Mucosa of stomach (tissue), 1 donor: ENCODE measurements around the gene C19orf38.

Experiments used
- H3K27me3 ChIP-seq: one replicate; pipeline ENCODE4 v1.7.0; 2013; ENCODE audit warnings: mild to moderate bottlenecking, low read length; ENCODE audit not compliant: control insufficient read depth, insufficient read depth
- H3K36me3 ChIP-seq: one replicate; pipeline ENCODE4 v1.7.0; 2013; ENCODE audit warnings: low read length; ENCODE audit not compliant: control insufficient read depth, insufficient read depth
- H3K4me1 ChIP-seq: one replicate; pipeline ENCODE4 v1.7.0; 2013; ENCODE audit warnings: mild to moderate bottlenecking, low read length; ENCODE audit not compliant: control insufficient read depth, insufficient read depth
- H3K4me3 ChIP-seq: one replicate; pipeline ENCODE4 v1.7.0; 2013; ENCODE audit warnings: low read length
- H3K9ac ChIP-seq: one replicate; pipeline ENCODE4 v1.7.0; 2013; ENCODE audit warnings: mild to moderate bottlenecking, low read length, moderate library complexity
- H3K9me3 ChIP-seq: one replicate; pipeline ENCODE4 v1.7.0; 2013; ENCODE audit warnings: mild to moderate bottlenecking, low read length, moderate library complexity; ENCODE audit not compliant: control insufficient read depth
- donor health status: Pancreatic carcinoma.

C19orf38 gene

GRCh38 chr19:10891405-10892086 is 43.3 kb downstream of the C19orf38 start:
- no peaks in the 10 kb centered on the region for H3K36me3 ChIP-seq
- H3K4me3 ChIP-seq: no peak overlapping the region
- H3K9ac ChIP-seq: peak overlapping the region; percentile 10
- peaks cover 20% of the 10 kb centered on the region for H3K4me1 ChIP-seq
- no peaks in the 10 kb centered on the region for H3K9me3 ChIP-seq
- no peaks in the 10 kb centered on the region for H3K27me3 ChIP-seq

GRCh38 chr19:10892256-10892655 is 44.0 kb downstream of the C19orf38 start:
- H3K27me3 ChIP-seq: no peaks in the 10 kb centered on the region
- H3K4me3 ChIP-seq: no peak overlapping the region
- H3K4me1 ChIP-seq: peaks cover 27% of the 10 kb centered on the region
- H3K9me3 ChIP-seq: no peaks in the 10 kb centered on the region
- no peak overlapping the region for H3K9ac ChIP-seq
- no peaks in the 10 kb centered on the region for H3K36me3 ChIP-seq

- H3K36me3 ChIP-seq: no peaks in the 10 kb centered on the region
- peaks cover 39% of the 10 kb centered on the region for H3K4me1 ChIP-seq
- H3K9me3 ChIP-seq: no peaks in the 10 kb centered on the region
- no peaks in the 10 kb centered on the region for H3K27me3 ChIP-seq
- H3K9ac ChIP-seq: no peak overlapping the region
- no peak overlapping the region for H3K4me3 ChIP-seq
These were observed 46.6 kb downstream of the C19orf38 start for GRCh38 chr19:10894911-10895213.

DNA sequence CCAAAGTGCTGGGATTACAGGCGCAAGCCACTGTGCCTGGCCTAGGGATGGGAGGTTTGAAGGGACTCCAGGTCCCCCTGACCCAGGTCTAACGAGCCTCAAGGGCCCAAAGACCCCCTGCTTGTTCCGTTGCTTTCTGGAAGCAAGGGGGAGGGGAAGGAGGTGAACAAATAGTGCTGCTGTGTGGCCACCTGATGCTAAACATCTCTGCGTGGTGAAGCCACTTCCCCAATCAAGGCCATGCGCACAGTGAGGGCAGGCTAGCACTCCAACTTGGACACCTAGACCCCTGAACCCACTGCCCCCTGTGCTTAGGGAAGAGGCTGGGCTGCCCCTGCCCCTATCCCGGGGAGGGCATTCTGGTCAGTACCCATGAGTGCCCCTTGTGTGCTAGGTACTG is 47.1 kb downstream of the C19orf38 start:
- Histone ChIP-seq H3K4me3 (no peak overlapping the region), H3K27me3 (no peaks in the 10 kb centered on the region), H3K9ac (no peak overlapping the region), H3K36me3 (no peaks in the 10 kb centered on the region), H3K4me1 (peaks cover 44% of the 10 kb centered on the region), H3K9me3 (no peaks in the 10 kb centered on the region)

- H3K9me3 ChIP-seq: no peaks in the 10 kb centered on the region
- peaks cover 43% of the 10 kb centered on the region for H3K4me1 ChIP-seq
- H3K27me3 ChIP-seq: no peaks in the 10 kb centered on the region
- H3K36me3 ChIP-seq: no peaks in the 10 kb centered on the region
- no peak overlapping the region for H3K4me3 ChIP-seq
- no peak overlapping the region for H3K9ac ChIP-seq
These were observed 47.7 kb downstream of the C19orf38 start for GRCh38 chr19:10895920-10896319.

- Histone ChIP-seq H3K36me3 (no peaks in the 10 kb centered on the region), H3K4me3 (no peak overlapping the region), H3K9ac (peak overlapping the region; percentile 39), H3K9me3 (no peaks in the 10 kb centered on the region), H3K4me1 (peaks cover 46% of the 10 kb centered on the region), H3K27me3 (no peaks in the 10 kb centered on the region)
These were observed 48.8 kb downstream of the C19orf38 start for GRCh38 chr19:10896851-10897526.

DNA sequence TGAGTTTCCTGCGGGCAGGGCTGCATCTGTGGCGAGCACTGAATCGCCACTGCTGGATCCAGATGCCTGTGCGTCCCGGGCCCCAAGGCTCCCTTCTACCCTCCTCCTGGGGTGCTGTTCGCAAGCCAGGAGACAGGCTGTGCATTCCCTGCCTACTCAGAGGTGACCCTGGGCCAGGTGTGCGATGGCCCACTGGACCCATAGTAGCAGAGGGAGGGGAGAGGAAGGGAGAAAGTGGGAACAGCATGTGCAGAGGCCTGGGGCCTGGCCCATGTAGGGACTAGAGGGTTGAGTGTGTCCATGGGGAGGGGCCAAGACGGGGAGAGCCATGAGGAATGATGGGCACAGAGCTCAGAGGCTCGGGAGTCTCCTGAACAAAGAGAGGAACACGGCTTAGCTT is 50.4 kb downstream of the C19orf38 start:
- no peaks in the 10 kb centered on the region for H3K9me3 ChIP-seq
- H3K9ac ChIP-seq: peak overlapping the region; percentile 14
- H3K27me3 ChIP-seq: no peaks in the 10 kb centered on the region
- peaks cover 46% of the 10 kb centered on the region for H3K4me1 ChIP-seq
- no peak overlapping the region for H3K4me3 ChIP-seq
- H3K36me3 ChIP-seq: no peaks in the 10 kb centered on the region

DNA sequence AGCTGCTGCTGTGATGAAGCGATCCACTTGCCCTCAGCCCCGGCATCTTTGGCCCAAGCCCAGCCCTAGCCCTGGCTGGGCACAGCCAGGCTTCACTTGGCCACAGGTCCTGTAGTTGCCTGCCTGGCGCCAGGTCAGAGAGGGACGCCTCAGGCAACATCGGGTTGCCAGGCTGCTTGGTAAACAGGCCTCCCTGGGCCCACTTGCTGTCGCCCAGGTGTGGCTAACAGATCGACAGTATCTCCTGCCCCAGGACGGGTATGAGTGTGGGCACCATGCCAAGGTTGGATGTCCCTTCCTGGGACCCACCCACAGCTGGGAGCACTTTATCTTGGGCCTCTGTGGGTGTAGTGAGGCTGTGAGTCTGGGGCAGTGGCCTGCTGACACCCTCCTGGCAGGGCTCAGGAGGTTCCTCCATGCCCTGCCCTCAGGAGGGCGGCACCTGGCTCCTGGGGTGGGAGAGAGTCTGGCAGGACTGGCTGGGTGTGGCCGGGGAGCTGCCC is 51.0 kb downstream of the C19orf38 start:
- H3K4me1 ChIP-seq: peaks cover 46% of the 10 kb centered on the region
- no peak overlapping the region for H3K4me3 ChIP-seq
- H3K9ac ChIP-seq: no peak overlapping the region
- no peaks in the 10 kb centered on the region for H3K36me3 ChIP-seq
- no peaks in the 10 kb centered on the region for H3K9me3 ChIP-seq
- H3K27me3 ChIP-seq: no peaks in the 10 kb centered on the region

DNA sequence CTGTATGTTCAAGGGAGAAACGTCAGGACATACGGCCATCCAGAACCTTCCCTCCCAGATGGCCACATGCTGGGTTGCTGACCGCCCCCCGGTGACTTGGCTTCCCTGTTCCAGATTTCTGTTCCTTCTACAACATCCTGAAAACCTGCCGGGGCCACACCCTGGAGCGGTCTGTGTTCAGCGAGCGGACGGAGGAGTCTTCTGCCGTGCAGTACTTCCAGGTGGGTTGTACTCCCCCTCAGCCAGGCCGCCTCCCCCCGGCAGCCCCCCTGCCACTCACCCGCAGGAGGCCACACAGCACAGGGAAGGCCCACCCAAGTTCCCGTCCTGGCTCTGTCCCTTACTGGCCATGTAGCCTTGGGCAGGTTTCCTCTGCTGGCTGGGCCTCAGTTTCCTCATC is 59.7 kb downstream of the C19orf38 start:
- Histone ChIP-seq H3K36me3 (peaks cover 7% of the 10 kb centered on the region), H3K9ac (no peak overlapping the region), H3K9me3 (no peaks in the 10 kb centered on the region), H3K4me3 (no peak overlapping the region), H3K4me1 (no peaks in the 10 kb centered on the region), H3K27me3 (no peaks in the 10 kb centered on the region)

DNA sequence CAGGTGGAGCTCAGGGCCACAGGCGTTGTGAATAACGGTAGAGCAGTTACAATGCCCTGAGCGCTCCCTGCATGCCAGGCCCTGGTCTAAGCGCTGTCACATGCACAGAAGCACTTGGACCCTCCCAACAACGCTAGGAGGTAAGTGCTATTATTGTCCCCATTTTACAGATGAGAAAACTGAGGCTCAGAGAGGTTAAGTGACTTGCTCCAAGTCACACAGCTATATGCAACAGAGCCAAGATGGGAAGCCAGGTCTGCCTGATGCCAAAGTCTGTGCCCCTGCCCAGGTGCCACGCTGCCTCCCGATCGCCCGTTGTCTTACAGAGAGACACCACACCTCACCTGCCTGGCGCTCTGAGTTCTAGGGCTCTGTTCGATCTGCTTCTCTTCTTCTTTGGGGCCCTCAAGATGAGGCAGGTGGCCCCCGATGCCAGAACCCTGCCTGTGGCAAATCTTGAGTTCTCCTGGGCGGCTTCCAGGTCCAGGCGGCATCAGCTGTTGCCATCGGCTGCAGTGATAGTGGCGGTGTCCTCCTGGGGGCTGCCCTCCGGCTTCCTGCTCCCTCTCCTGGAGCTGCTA is 60.3 kb downstream of the C19orf38 start:
- H3K4me3 ChIP-seq: no peak overlapping the region
- H3K9me3 ChIP-seq: no peaks in the 10 kb centered on the region
- no peaks in the 10 kb centered on the region for H3K27me3 ChIP-seq
- H3K4me1 ChIP-seq: no peaks in the 10 kb centered on the region
- peaks cover 7% of the 10 kb centered on the region for H3K36me3 ChIP-seq
- H3K9ac ChIP-seq: no peak overlapping the region

- Histone ChIP-seq H3K27me3 (no peaks in the 10 kb centered on the region), H3K4me3 (no peak overlapping the region), H3K9ac (no peak overlapping the region), H3K36me3 (peaks cover 7% of the 10 kb centered on the region), H3K9me3 (no peaks in the 10 kb centered on the region), H3K4me1 (peaks cover 6% of the 10 kb centered on the region)
These were observed 63.6 kb downstream of the C19orf38 start for GRCh38 chr19:10911579-10912363.

DNA sequence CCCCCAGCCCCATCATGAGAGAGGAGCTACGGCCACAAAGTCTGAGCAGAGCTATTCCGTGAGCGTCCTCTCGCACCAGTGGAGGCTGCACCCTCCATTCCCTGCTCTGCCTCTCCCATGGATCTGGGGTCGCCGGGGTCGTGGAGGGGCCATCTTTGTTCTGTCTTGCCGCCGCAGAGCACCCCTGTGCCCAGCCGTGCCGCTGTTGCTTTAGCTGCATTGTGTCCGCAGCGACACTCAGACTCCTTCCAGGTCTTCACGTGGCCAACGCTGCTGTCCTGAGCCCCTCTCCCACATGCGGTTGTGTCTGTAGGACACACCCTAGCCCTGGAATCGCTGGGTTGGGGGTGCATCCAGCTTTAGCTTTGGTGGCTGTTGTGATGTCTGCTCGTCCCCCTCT is 64.4 kb downstream of the C19orf38 start:
- peaks cover 7% of the 10 kb centered on the region for H3K36me3 ChIP-seq

More for the DNA sequence above, 64.4 kb downstream of the C19orf38 start:
- no peaks in the 10 kb centered on the region for H3K27me3 ChIP-seq
- H3K4me1 ChIP-seq: peaks cover 6% of the 10 kb centered on the region
- H3K9ac ChIP-seq: no peak overlapping the region
- H3K4me3 ChIP-seq: no peak overlapping the region
- no peaks in the 10 kb centered on the region for H3K9me3 ChIP-seq
